Kidney (tissue), 14 donors: ENCODE measurements around the gene TPK1. TPM values are rescaled to one million over a fixed set of nuclear protein-coding genes. Genes with fewer than 3 reads are reported as not detected.
"Not testable (repeated sequence)": the region's sequence is repeated elsewhere in the genome, so short reads cannot be mapped to it uniquely, and the experiment has no call there.

Experiments used
- DNase-seq, 5 donors: peaks; one replicate each; pipeline ENCODE4 v3.0.0-alpha.2; 2013 to 2020
- FAIRE-seq: peaks from 2 replicates; lab custom pipeline; 2012; peaks lifted over from hg19 to GRCh38; lab: Jason Lieb, UNC
- H3K27ac ChIP-seq, 2 donors: one replicate each; pipeline ENCODE4 v1.7.0; 2013; ENCODE audit warnings: low read depth in 2 of 2, low read length in 2 of 2, inconsistent platforms in 1 of 2
- H3K27me3 ChIP-seq: one replicate; pipeline ENCODE4 v1.7.1; 2013; ENCODE audit warnings: low read length, inconsistent platforms; ENCODE audit not compliant: control insufficient read depth, insufficient read depth
- H3K36me3 ChIP-seq, 3 donors: one replicate each; pipeline versions ENCODE4 v1.7.0 to v1.7.1; 2013; ENCODE audit warnings: low read length in 3 of 3, control low read depth in 1 of 3, inconsistent platforms in 1 of 3; ENCODE audit not compliant: insufficient read depth in 3 of 3, control insufficient read depth in 2 of 3
- H3K4me1 ChIP-seq, 3 donors: one replicate each; pipeline versions ENCODE4 v1.7.0 to v1.7.1; 2013; ENCODE audit warnings: low read length in 3 of 3, inconsistent platforms in 1 of 3, low read depth in 1 of 3; ENCODE audit not compliant: control insufficient read depth in 2 of 3, insufficient read depth in 2 of 3
- H3K4me3 ChIP-seq, 3 donors: one replicate each; pipeline versions ENCODE4 v1.7.0 to v1.8.1; 2013; ENCODE audit warnings: low read length in 3 of 3, control low read depth in 1 of 3, inconsistent platforms in 1 of 3
- H3K9ac ChIP-seq, 3 donors: one replicate each; pipeline versions ENCODE4 v1.7.0 to v1.7.1; 2013; ENCODE audit warnings: low read length in 3 of 3, control low read depth in 1 of 3, inconsistent platforms in 1 of 3
- H3K9me3 ChIP-seq, 3 donors: one replicate each; pipeline versions ENCODE4 v1.7.0 to v1.7.1; 2013; ENCODE audit warnings: low read length in 3 of 3, control low read depth in 1 of 3, inconsistent platforms in 1 of 3; ENCODE audit not compliant: control insufficient read depth in 2 of 3, insufficient read depth in 1 of 3
- CTCF ChIP-seq: IDR thresholded peaks from 3 replicates; pipeline ENCODE4 v1.5.1; 2012; ENCODE audit warnings: mild to moderate bottlenecking, moderate library complexity, borderline replicate concordance; ENCODE audit not compliant: insufficient read depth; ENCODE audit errors: extremely low read depth
- intact Hi-C: fragments of 100-400 bp; cut with DNase I; formaldehyde crosslinking; loops from one replicate; pipeline ENCODE4 v1.11.1; 2022
- polyA plus RNA-seq: library from polyadenylated mRNA; stranded (reverse); fragments of 350-450 nt; fragmentation: Illumina TruSeq; extraction: RNeasy Lipid Tissue Mini Kit (QIAGEN cat#74804); gene quantifications from one replicate; pipeline ENCODE4 v1.2.3, GENCODE V29; 2014; ENCODE audit warnings: low read depth, low replicate concordance; ENCODE audit not compliant: insufficient read depth
- total RNA-seq: library from RNA; stranded (reverse); fragmentation: NEBNext Ultra II Directional; extraction: Animal tissue kit (Norgen Biotek cat#: 25700); gene quantifications from one replicate; pipeline ENCODE4 v1.2.1, GENCODE V29; 2021
- donor health status: control.
- donor health status: control.
- donor health status: control.
- donor health status: control.
- donor health status: control.
- donor health status: DM: yes; HTN: yes; CAD: no.
- donor health status: Normal renal cell carcinoma (clear cell type).

The TPK1 gene
- total and polyA plus RNA-seq, 2 donors from 2014 or later: 5.3 to 15.5 TPM

- Histone ChIP-seq H3K27ac (no peak overlapping the region), H3K9ac (no peak overlapping the region), H3K4me1 (no peaks in the 10 kb centered on the region), H3K9me3 (no peaks in the 10 kb centered on the region), H3K27me3 (no peaks in the 10 kb centered on the region), H3K4me3 (no peak overlapping the region), H3K36me3 (no peaks in the 10 kb centered on the region)
- intact Hi-C loops: no loop called here
- FAIRE-seq (no peak), DNase-seq (no peak)
- no peak for TF ChIP-seq CTCF
These were observed 30.1 kb downstream of the TPK1 start for GRCh38 chr7:144805627-144806239.

GRCh38 chr7:144800678-144801436 lies 35.0 kb downstream of the TPK1 start:
- H3K9me3 ChIP-seq, H3K27ac ChIP-seq, FAIRE-seq, H3K36me3 ChIP-seq, H3K9ac ChIP-seq, intact Hi-C loops, H3K27me3 ChIP-seq, DNase-seq, H3K4me3 ChIP-seq, H3K4me1 ChIP-seq: not testable (repeated sequence)

- intact Hi-C loops: no loop called here
- Histone ChIP-seq H3K9me3 (no peaks in the 10 kb centered on the region), H3K9ac (no peak overlapping the region), H3K4me3 (no peak overlapping the region), H3K27me3 (no peaks in the 10 kb centered on the region), H3K4me1 (no peaks in the 10 kb centered on the region), H3K27ac (no peak overlapping the region), H3K36me3 (no peaks in the 10 kb centered on the region)
- FAIRE-seq (no peak), DNase-seq (no peak)
- TF ChIP-seq CTCF: no peak
These were observed 38.9 kb downstream of the TPK1 start for GRCh38 chr7:144796919-144797318.

GRCh38 chr7:144792050-144792449 lies 43.8 kb downstream of the TPK1 start:
- H3K27ac ChIP-seq: no peak overlapping the region
- DNase-seq (no peak), FAIRE-seq (no peak)
- H3K36me3 ChIP-seq: no peaks in the 10 kb centered on the region
- intact Hi-C loops: no loop called here
- no peaks in the 10 kb centered on the region for H3K9me3 ChIP-seq
- no peaks in the 10 kb centered on the region for H3K4me1 ChIP-seq
- H3K27me3 ChIP-seq: no peaks in the 10 kb centered on the region
- no peak overlapping the region for H3K9ac ChIP-seq
- no peak for TF ChIP-seq CTCF
- H3K4me3 ChIP-seq: no peak overlapping the region
